ENCODE measurements around the gene DCPS.

- TF ChIP-seq CTCF (IDR thresholded peaks at IDR 0.05) = no peak
- TF ChIP-seq MEF2A (IDR thresholded peaks at IDR 0.05; ENCODE audit: borderline replicate concordance, low read depth) = no peak
- TF ChIP-seq JUND (IDR thresholded peaks at IDR 0.05) = no peak
These were observed 44.1 kb downstream of the DCPS start for GRCh38 chr11:126347751-126348668.

Data from SK-N-SH (cell line).